DOHH2 (cell line): ENCODE results near the gene SF3B1.

Experiments used
- H3F3A ChIP-seq: fragments of 200-600 bp; sonication (generic), shearing (Covaris generic); 2 replicates; pipeline ENCODE4 v1.6.0; 2016; ENCODE audit warnings: antibody characterized with exemption, mild to moderate bottlenecking; ENCODE audit not compliant: control insufficient read depth, insufficient read depth
- H3K27ac ChIP-seq: fragments of 200-600 bp; sonication (generic); 2 replicates; pipeline ENCODE4 v1.5.1; 2014; ENCODE audit warnings: low read depth, mild to moderate bottlenecking, low read length, moderate library complexity
- H3K27me3 ChIP-seq: fragments of 200-600 bp; sonication (generic); 2 replicates; pipeline ENCODE4 v1.6.1; 2014; ENCODE audit warnings: mild to moderate bottlenecking, low read length, mixed read lengths; ENCODE audit not compliant: control insufficient read depth
- H3K36me3 ChIP-seq: fragments of 200-600 bp; sonication (generic); 2 replicates; pipeline ENCODE4 v1.6.1; 2014; ENCODE audit warnings: mild to moderate bottlenecking, low read length, moderate library complexity, mixed read lengths; ENCODE audit not compliant: control insufficient read depth
- H3K4me1 ChIP-seq: fragments of 200-600 bp; sonication (generic); 2 replicates; pipeline ENCODE4 v1.6.1; 2014; ENCODE audit warnings: mild to moderate bottlenecking, low read length, mixed read lengths; ENCODE audit not compliant: control insufficient read depth
- H3K4me2 ChIP-seq: fragments of 200-600 bp; sonication (generic); 2 replicates; pipeline ENCODE4 v1.6.0; 2014; ENCODE audit warnings: mild to moderate bottlenecking, low read length, moderate library complexity
- H3K4me3 ChIP-seq: fragments of 200-600 bp; sonication (generic); 2 replicates; pipeline ENCODE4 v1.5.1; 2014; ENCODE audit warnings: mild to moderate bottlenecking, low read length, mixed read lengths
- H3K79me2 ChIP-seq: fragments of 200-600 bp; sonication (generic); 2 replicates; pipeline ENCODE4 v1.6.1; 2014; ENCODE audit warnings: mild to moderate bottlenecking, low read length, mixed read lengths; ENCODE audit not compliant: control insufficient read depth
- H3K9me2 ChIP-seq: fragments of 200-600 bp; sonication (generic); replicated peaks from 2 replicates; pipeline ENCODE4 v1.6.1; 2014; ENCODE audit warnings: mild to moderate bottlenecking, low read length, mixed read lengths; ENCODE audit not compliant: control insufficient read depth
- H3K9me3 ChIP-seq: fragments of 200-600 bp; sonication (generic); 2 replicates; pipeline ENCODE4 v1.6.1; 2014; ENCODE audit warnings: antibody characterized with exemption, low read length, mixed read lengths; ENCODE audit not compliant: control insufficient read depth, insufficient read depth
- H4K20me1 ChIP-seq: fragments of 200-600 bp; sonication (generic); 2 replicates; pipeline ENCODE4 v1.6.0; 2014; ENCODE audit warnings: low read depth, mild to moderate bottlenecking, antibody characterized with exemption, low read length, moderate library complexity; ENCODE audit not compliant: control insufficient read depth, insufficient read depth
- CTCF ChIP-seq: fragments of 200-600 bp; sonication (generic); IDR thresholded peaks from one replicate; pipeline ENCODE4 v1.5.1; 2014; ENCODE audit warnings: antibody characterized with exemption, mild to moderate bottlenecking, low read depth, low read length; ENCODE audit not compliant: poor library complexity, severe bottlenecking
- EZH2phosphoT487 ChIP-seq: fragments of 200-600 bp; sonication (generic); IDR thresholded peaks from 2 replicates; pipeline ENCODE4 v1.6.1; 2017; ENCODE audit warnings: borderline replicate concordance, mild to moderate bottlenecking, antibody characterized with exemption, low read length, moderate library complexity, mixed read lengths

The SF3B1 gene

GRCh38 chr2:197378494-197379307 lies 56.1 kb downstream of the SF3B1 start:
- H3K9me3 ChIP-seq = no peaks in the 10 kb centered on the region
- no peak overlapping the region for H3K4me2 ChIP-seq
- H3K27ac ChIP-seq = no peak overlapping the region
- H3K36me3 ChIP-seq = no peaks in the 10 kb centered on the region
- H3K4me1 ChIP-seq = peaks cover 10% of the 10 kb centered on the region
- H3K9me2 ChIP-seq = no peaks in the 10 kb centered on the region
- no peaks in the 10 kb centered on the region for H3F3A ChIP-seq
- no peaks in the 10 kb centered on the region for H3K79me2 ChIP-seq
- TF ChIP-seq EZH2phosphoT487 (no peak), CTCF (peak; percentile 79)
- H3K27me3 ChIP-seq = peaks cover 3% of the 10 kb centered on the region
- no peak overlapping the region for H3K4me3 ChIP-seq
- H4K20me1 ChIP-seq = no peaks in the 10 kb centered on the region

DNA sequence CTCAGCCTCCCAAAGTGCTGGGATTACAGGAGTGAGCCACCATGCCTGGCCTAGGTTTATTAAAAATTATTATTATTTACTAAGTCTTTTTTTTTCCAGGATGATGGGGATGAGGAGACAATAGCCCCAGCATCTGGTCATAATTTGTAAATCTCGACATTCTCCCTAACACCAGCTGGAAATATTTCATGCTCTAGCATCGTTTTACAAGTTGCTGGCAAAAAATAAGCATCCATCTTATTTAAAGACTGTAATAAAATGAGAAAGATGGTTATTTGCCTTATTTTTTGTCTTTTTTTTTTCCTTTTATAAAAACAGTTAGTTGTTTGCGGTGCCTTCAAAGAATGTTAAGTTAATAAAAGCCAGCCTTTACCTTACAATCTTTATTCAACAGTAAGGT lies 56.7 kb downstream of the SF3B1 start:
- H4K20me1 ChIP-seq = no peaks in the 10 kb centered on the region
- H3K27me3 ChIP-seq = no peaks in the 10 kb centered on the region
- H3K36me3 ChIP-seq = no peaks in the 10 kb centered on the region
- no peak overlapping the region for H3K4me2 ChIP-seq
- no peaks in the 10 kb centered on the region for H3K79me2 ChIP-seq
- TF ChIP-seq CTCF (no peak), EZH2phosphoT487 (no peak)
- no peaks in the 10 kb centered on the region for H3K9me2 ChIP-seq
- peaks cover 10% of the 10 kb centered on the region for H3K4me1 ChIP-seq
- no peak overlapping the region for H3K4me3 ChIP-seq
- no peaks in the 10 kb centered on the region for H3F3A ChIP-seq
- no peak overlapping the region for H3K27ac ChIP-seq
- no peaks in the 10 kb centered on the region for H3K9me3 ChIP-seq

- no peaks in the 10 kb centered on the region for H3K27me3 ChIP-seq
- peak overlapping the region; percentile 9; the same call in 1 of the 2 replicates for H3K4me2 ChIP-seq
- no peaks in the 10 kb centered on the region for H3K9me3 ChIP-seq
- H3K79me2 ChIP-seq = no peaks in the 10 kb centered on the region
- no peaks in the 10 kb centered on the region for H4K20me1 ChIP-seq
- no peaks in the 10 kb centered on the region for H3K36me3 ChIP-seq
- no peaks in the 10 kb centered on the region for H3K9me2 ChIP-seq
- no peaks in the 10 kb centered on the region for H3F3A ChIP-seq
- peaks cover 10% of the 10 kb centered on the region for H3K4me1 ChIP-seq
- TF ChIP-seq EZH2phosphoT487 = no peak
- no peak for TF ChIP-seq CTCF
- H3K27ac ChIP-seq = no peak overlapping the region
- no peak overlapping the region for H3K4me3 ChIP-seq
Measured at GRCh38 chr2:197377670-197378069, 57.2 kb downstream of the SF3B1 start.
